GM19455 (cell line): Measurements from ENCODE around the gene TRPC4.

Source experiments
- ATAC-seq: cut with Tn5 transposase; IDR thresholded peaks from one replicate; pipeline ENCODE4 v1.9.1; 2021; ENCODE audit not compliant: unreplicated experiment

Gene TRPC4

GRCh38 chr13:37869756-37870488 lies at the start of gene TRPC4:
Gene TRPC4 (minus strand): TSS chr13:37869772. CDS start chr13:37783333, 86,439 bp downstream.
- ATAC-seq: no peak

DNA sequence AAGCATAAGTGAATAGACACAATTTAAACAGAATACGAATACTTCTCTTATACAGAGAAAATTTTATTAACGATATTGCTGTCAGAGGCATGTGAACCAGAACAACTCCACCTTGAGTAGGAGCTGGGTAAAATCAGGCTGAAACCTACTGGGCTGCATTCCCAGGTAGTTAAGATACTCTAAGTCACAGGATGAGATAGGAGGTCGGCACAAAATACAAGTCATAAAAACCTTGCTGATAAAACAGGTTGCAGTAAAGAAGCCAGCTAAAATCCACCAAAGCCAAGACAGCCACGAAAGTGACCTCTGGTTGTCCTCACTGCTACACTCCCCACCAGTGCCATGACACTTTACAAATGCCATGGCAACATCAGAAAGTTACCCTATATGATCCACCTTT lies 49.2 kb upstream of the TRPC4 start:
- ATAC-seq: no peak

DNA sequence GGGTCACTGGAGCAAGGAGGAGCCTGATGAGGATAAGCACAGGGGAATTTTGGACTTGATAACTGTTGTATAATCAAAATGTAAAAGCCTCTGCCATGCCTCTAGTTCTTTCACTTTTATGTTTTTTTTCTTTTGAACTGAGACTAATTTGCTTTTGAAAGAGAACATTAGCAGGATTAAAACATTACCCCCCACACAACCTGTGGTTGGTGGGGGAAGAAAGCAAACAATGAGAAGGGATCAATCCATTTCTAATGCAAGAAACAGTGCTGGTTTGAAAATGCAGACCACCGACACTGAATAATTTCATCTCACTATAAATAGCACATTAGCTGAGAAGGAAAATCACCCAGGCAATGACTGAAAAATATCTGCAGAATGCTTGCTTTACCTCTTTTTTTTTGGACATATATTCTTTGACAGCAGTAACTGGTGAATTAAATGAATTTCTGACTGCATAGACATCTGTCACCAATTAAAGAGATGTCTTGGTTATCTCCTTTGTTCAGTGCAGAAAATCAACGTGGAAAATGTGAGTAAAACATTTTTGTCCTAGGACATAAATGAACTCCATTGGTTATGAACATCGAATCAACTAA lies 48.6 kb upstream of the TRPC4 start:
- no peak for ATAC-seq

- no peak for ATAC-seq
These were observed 45.3 kb upstream of the TRPC4 start for GRCh38 chr13:37914781-37915391.

DNA sequence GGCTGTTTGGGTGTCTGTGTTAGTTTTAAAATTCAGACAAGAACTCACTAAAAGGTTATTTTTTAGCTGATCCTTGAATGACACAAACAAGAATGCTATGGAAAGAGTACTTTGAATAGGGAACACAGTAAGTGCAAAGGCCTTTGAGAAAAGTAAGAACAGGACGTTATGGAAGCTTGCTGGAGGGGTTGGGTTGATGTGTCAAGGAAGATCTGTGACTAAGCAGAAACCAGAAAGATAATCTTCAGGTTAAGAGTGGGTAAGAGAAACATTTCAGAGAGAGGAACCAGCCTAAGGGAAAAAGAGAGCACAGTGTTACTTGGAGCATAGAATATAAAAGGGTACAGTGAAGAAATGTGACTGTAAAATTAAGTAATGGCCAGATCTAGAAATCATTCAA lies 41.2 kb upstream of the TRPC4 start:
- no peak for ATAC-seq

GRCh38 chr13:37906880-37907279 lies 37.3 kb upstream of the TRPC4 start:
- ATAC-seq: no peak

DNA sequence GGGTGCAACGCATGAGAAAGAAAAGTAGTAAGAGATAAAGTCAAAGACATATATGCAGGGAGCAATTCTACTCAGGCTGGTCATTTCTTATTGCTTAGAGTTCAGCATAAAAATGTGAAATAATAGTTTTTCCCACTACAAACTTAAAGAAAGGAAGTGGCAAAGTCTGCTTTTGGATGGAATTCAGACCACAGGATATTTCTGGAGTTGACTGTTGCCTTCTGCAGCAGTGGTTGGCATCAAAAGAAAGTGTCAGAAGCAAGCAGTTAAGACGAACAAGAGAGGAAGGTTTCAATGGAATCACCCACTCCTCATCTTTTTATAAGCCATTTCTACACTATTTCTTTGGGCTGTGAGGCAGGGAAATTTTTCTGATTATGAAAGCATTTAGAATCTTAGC lies 36.2 kb upstream of the TRPC4 start:
- no peak for ATAC-seq

DNA sequence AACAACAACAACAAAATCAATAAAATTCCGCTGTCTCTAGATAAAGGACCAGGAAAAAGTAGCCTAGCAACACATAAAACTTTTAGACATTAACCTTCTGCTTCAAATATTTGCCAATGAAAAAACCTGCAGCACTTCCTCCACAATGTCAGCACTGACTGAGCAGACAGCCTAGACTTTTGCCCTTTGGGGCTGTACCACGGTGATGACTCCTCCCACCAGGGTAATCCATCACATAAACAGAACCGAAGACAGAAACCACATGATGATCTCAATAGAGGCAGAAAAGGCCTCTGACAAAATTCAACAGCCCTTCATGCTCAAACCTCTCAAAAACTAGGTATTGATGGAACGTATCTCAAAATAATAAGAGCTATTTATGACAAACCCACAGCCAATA lies 30.2 kb upstream of the TRPC4 start:
- ATAC-seq: no peak

DNA sequence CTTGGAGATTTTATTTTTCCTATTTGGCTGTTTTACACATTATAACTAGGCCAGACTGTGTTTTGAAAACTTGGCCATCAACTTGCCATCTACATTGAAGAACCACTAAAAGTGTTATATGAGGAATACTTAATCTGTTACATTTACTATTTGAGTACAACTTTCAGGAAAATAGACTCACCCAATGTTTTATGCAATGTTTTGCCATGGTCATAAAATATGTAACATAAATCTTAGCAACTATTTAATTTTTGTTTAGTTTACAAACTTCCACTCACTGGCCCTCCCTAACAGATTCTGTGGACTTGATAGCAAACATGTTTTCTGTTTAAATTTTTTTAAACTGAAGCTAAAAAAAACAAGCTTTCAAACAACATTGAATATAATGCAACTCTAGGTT lies 23.7 kb upstream of the TRPC4 start:
- no peak for ATAC-seq

DNA sequence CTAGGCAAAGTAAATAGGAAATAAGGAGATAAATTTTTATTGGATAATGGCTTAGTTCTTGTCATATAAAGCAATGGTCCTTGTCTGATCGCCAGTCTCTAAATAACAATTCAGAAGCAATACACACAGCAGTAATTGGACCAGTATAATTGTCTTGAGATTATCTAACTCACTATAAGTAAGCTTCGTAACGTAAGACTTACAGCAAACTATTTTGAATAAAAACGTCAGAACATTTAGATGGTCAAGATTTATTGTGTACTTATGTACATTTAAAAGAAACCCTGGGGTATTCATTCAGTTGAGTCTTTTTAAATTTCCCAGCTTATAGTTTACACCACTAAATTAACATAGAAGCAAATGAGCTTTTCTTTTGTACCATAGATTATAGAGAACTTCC lies 20.2 kb upstream of the TRPC4 start:
- no peak for ATAC-seq

DNA sequence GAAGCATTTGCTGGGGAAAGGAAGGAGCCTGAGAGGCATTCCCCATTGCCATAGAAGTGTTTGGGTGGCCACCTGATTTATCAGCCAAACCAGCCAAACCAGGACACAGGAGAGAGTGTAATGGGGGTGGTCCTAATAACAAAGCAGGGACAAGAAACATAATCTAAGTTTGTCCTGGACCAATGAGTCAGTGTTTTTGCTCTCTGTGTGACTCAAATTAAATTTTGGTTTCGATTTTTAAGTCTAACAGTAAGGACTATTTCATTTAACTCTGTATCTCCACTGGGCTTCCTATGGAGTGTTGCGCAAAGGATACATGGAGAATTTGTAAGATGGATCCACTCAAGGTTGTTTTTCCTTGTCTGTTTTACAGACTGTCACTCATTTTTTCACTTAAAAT lies 19.5 kb upstream of the TRPC4 start:
- no peak for ATAC-seq

- no peak for ATAC-seq
These were observed 17.3 kb upstream of the TRPC4 start for GRCh38 chr13:37886879-37887278.

- no peak for ATAC-seq
These were observed 15.1 kb upstream of the TRPC4 start for GRCh38 chr13:37884674-37885073.

DNA sequence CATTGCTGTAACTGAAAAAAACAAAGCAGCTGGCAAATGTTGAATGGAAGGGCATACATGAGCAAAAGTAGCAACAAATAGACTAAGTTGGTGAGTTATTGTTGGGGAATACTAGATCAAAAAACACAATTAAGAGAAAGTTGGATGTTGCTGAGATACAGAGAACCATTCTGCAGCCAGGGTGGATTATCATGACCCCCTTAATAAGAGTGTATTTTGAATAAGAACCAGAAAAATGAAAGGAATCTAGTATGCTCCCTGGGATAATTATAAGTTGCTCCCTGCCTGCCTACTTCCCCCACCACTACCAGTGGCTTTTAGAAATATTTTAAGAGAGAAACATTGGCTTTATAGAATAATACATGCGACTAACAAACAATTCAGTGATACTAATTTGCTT lies 14.5 kb upstream of the TRPC4 start:
- no peak for ATAC-seq

- no peak for ATAC-seq
These were observed 9.3 kb upstream of the TRPC4 start for GRCh38 chr13:37878921-37879320.

- ATAC-seq: no peak
These were observed 8.9 kb upstream of the TRPC4 start for GRCh38 chr13:37878496-37878895.

DNA sequence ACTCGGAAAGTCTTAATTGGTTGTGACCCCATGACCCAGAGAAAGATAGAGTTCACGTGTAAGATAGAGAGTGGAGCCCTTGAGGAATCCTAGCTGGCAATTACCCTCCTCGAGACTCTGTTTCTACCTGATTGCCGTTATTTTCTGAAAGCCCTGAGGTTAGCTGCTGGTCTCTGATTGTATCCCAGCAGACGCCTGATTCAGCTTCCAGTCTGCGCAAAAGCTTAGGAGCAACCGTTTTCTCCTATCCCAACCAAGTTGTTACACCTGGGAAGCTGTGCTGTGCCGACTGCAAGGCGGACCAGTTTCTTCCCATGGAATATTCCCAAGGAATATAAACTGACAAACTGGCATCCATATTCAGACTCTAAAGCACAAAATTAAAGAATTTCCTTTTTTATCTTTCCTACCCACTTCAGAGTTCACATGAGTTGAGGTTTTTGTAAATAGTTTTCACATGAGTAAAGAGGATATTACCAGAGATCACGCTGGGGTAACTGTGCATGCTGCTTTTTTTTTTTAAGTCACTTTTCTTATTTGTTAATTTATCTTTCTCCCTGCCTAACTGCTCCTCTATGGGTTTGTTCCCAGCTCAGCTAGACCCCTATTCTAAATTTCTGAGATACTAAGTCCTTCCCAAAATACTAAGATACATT lies 1.5 kb upstream of the TRPC4 start:
- no peak for ATAC-seq

GRCh38 chr13:37870489-37870845 lies 895 bp upstream of the TRPC4 start:
- no peak for ATAC-seq

GRCh38 chr13:37869506-37869755 lies 141 bp downstream of the TRPC4 start:
- no peak for ATAC-seq

- no peak for ATAC-seq
These were observed 674 bp downstream of the TRPC4 start for GRCh38 chr13:37868691-37869505.

DNA sequence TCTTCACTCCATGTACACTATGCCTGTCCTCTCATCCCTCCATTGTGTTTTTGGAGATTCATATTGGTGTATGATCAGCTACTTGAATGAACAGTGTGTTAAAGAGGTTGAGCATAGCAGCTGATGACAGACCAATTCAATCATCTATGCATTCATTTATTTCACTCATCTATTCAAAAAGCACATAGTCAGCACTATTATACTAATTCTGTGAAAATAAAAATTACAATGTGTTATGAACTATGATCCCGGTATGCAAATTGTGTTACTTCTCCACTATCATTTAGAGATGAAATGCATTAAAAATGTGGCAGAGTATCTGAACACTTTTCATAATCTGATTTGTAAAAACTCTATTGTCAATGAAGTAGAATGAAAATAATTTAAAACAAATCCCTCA lies 5.9 kb downstream of the TRPC4 start:
- ATAC-seq: no peak

DNA sequence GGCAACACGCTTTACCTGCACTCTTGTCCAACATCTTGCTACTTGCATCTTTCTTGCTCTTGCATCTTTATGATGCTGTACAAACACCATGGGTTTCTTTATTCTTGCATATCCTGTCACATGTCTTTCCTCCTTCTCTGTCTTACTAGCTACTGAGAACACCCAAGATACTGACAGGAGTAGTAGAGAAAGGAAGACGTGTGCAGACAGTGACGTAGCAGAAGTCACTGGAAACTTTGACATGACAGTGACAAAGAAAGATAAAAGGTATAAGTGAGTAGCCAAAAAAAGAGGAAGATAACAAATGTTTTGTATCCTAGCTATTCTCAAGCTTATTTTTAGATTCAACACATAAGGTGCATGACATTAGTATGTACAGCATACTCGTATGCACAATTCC lies 34.2 kb downstream of the TRPC4 start:
- ATAC-seq: no peak
